ENCODE measurements around the gene CLDN20. TPM values are rescaled to one million over a fixed set of nuclear protein-coding genes. Genes with fewer than 3 reads are reported as not detected.
"Not testable (repeated sequence)": the region's sequence is repeated elsewhere in the genome, so short reads cannot be mapped to it uniquely, and the experiment has no call there.

CLDN20 gene
- total RNA-seq, 2 experiments from 2014 or later: not detected

DNA sequence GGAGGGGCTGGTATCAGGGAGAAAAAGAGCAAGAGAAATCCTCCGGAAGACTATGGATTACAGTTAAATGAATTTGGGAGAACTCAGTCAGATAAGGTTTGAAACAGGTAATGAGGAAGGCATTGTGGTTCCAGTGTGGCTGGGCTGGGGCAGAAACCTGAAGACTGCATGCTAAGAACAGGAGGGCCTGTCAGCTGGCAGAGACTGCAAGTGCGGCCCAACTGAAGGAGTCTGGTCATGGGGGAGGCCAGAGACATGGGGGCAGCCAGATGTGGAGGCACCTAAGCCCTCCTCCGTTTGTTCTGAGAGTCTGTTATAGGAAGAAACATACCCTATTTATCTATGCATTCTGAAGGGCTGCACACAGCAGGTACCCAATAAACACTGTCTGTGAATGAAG, 33.9 kb downstream of the CLDN20 start:
- H3K4me1 Mint-ChIP-seq (ENCODE audit: low read depth): peaks cover 4% of the 10 kb centered on the region
- DNase-seq (no peak), ATAC-seq (no peak)
- POLR2A ChIA-PET: no interaction called here
- peaks cover 45% of the 10 kb centered on the region for H3K36me3 Mint-ChIP-seq (ENCODE audit: low read depth)
- no peak overlapping the region for H3K27ac Mint-ChIP-seq
- no peak overlapping the region for H3K4me3 Mint-ChIP-seq
- no peaks in the 10 kb centered on the region for H3K9me3 Mint-ChIP-seq (ENCODE audit: insufficient read depth)
- CTCF ChIA-PET: no interaction called here
- H3K27me3 Mint-ChIP-seq (ENCODE audit: low read depth): no peaks in the 10 kb centered on the region

DNA sequence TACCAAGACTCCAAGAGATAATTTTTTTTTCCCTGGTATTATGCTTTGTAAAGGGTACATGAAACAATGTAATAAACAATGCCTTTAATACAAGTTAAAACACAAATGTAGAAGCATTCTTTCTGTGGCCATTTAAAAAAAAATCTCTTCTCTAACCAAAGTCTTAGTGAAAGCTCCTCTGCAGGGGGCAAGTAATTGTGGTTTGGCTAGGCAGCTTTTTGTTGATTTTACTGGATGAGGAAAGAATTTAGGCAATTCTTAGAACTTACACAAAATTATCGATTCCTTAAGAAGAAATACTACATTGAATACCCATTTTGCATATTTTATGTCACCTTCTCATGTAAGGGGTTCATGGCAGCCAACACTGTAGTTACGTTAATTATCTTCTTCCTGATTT, 38.1 kb downstream of the CLDN20 start:
- POLR2A ChIA-PET: no interaction called here

DNA sequence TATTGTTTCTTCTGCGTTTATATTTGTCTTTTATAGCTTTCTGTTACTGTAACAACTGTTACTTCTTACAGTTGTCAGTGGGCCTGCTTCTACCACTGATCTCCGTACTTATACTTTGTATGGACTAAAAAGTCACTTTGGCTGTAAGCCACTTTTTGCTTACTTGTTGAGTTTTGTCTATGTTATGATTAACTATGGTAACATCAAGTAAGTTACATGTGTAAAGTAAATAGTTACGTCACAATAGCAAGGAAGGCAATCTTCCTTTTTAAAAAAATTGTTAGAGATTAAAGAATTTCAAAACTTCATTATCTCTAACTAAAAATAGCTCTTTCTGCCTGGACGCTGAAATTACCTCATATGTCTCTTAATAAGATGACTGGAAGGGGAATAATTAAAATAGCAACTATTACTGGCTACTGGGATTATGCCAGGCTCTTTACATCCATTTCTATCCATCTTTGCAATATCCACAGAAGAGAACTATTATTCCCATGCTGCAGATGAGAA, 39.6 kb downstream of the CLDN20 start:
- Mint-ChIP-seq H3K9me3 (ENCODE audit: insufficient read depth) (no peaks in the 10 kb centered on the region), H3K27me3 (ENCODE audit: low read depth) (no peaks in the 10 kb centered on the region), H3K36me3 (ENCODE audit: low read depth) (peaks cover 47% of the 10 kb centered on the region), H3K4me1 (ENCODE audit: low read depth) (no peaks in the 10 kb centered on the region), H3K27ac (no peak overlapping the region), H3K4me3 (no peak overlapping the region)
- DNase-seq: no peak
- POLR2A ChIA-PET: interaction anchor here (0.8 kb wide), 1 partner anchor 10 kb away, joined by 3 read pairs; no protein-coding TSS in a partner anchor
- CTCF ChIA-PET: interaction anchor here (0.8 to 1.5 kb wide), 3 partner anchors 12 to 126 kb away, joined by 3 to 4 read pairs (median 4); no protein-coding TSS in a partner anchor
- no peak for ATAC-seq

More for the DNA sequence above, 38.1 kb downstream of the CLDN20 start:
- DNase-seq (no peak), ATAC-seq (no peak)
- H3K27me3 Mint-ChIP-seq (ENCODE audit: low read depth): no peaks in the 10 kb centered on the region
- H3K36me3 Mint-ChIP-seq (ENCODE audit: low read depth): peaks cover 44% of the 10 kb centered on the region
- peaks cover 4% of the 10 kb centered on the region for H3K4me1 Mint-ChIP-seq (ENCODE audit: low read depth)
- no peaks in the 10 kb centered on the region for H3K9me3 Mint-ChIP-seq (ENCODE audit: insufficient read depth)
- CTCF ChIA-PET: interaction anchor here (1.0 kb wide), 1 partner anchor 123 kb away, joined by 3 read pairs; no protein-coding TSS in a partner anchor
- no peak overlapping the region for H3K27ac Mint-ChIP-seq
- no peak overlapping the region for H3K4me3 Mint-ChIP-seq

DNA sequence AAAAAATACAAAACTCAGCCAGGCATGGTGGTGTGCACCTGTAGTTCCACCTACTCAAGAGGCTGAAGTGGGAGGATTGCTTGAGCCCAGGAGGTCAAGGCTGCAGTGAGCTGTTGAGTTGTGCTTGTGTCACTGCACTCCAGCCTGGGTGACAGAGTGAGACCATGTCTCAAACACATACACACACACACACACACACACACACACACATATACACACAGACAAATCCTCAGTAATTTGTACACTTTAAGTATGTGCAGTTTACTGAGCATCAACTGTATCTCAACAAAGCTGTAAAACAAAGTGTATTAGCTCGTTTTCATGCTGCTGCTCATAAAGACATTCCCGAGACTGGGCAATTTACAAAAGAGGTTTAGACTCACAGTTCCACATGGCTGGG, 43.1 kb downstream of the CLDN20 start:
- H3K4me3 Mint-ChIP-seq: no peak overlapping the region
- POLR2A ChIA-PET: no interaction called here
- CTCF ChIA-PET: interaction anchor here (0.9 to 1.4 kb wide), 4 partner anchors 9 to 439 kb away, joined by 3 to 5 read pairs (median 4); no protein-coding TSS in a partner anchor
- no peak overlapping the region for H3K27ac Mint-ChIP-seq
- DNase-seq (peak; percentile 28), ATAC-seq (peak; percentile 68)
- no peaks in the 10 kb centered on the region for H3K9me3 Mint-ChIP-seq (ENCODE audit: insufficient read depth)
- H3K4me1 Mint-ChIP-seq (ENCODE audit: low read depth): peaks cover 11% of the 10 kb centered on the region
- no peaks in the 10 kb centered on the region for H3K27me3 Mint-ChIP-seq (ENCODE audit: low read depth)
- peaks cover 57% of the 10 kb centered on the region for H3K36me3 Mint-ChIP-seq (ENCODE audit: low read depth)

DNA sequence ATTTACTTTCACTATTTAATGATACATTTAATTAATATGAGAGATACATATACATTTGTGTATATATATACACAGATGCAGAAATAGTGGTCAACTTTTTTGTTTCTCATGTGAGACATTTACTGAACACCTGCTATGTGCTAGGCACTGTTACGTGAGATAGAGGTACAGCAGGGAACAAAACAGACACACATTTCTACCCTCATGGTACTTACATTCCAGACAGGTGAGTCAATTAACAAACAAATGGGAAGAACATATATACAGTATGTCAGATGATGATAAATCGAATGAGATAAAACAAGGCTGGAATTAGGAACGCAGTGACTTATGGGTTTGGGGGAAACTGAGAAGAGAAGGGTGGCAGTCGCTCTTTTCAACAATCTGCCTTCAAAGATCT, 45.3 kb downstream of the CLDN20 start:
- CTCF ChIA-PET: no interaction called here
- Mint-ChIP-seq H3K27ac (no peak overlapping the region), H3K4me3 (no peak overlapping the region), H3K27me3 (ENCODE audit: low read depth) (no peaks in the 10 kb centered on the region), H3K36me3 (ENCODE audit: low read depth) (peaks cover 58% of the 10 kb centered on the region), H3K9me3 (ENCODE audit: insufficient read depth) (no peaks in the 10 kb centered on the region), H3K4me1 (ENCODE audit: low read depth) (peaks cover 26% of the 10 kb centered on the region)
- ATAC-seq (no peak), DNase-seq (no peak)
- POLR2A ChIA-PET: no interaction called here

DNA sequence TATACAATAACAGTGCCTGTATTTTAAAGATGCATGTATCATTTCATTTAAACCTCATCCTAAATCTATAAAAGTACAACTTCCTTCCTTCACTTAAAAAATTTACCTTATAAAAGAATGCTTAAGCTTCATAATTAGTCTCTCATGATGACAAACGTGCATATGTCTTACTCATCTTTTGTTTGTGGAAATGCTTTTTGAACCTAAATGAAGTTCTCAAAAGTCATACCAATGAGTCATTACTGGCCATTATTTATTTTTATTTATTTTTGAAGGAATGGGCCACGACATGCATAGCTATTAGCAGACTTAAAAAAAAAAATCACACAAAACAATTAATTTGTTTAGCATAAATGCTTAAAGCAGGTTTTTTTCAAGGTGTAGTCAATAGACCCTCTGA, 46.8 kb downstream of the CLDN20 start:
- ChIA-PET CTCF (no interaction called here), POLR2A (no interaction called here)
- H3K9me3 Mint-ChIP-seq (ENCODE audit: insufficient read depth): no peaks in the 10 kb centered on the region
- no peak for ATAC-seq
- DNase-seq: no peak
- H3K4me1 Mint-ChIP-seq (ENCODE audit: low read depth): peaks cover 35% of the 10 kb centered on the region
- no peaks in the 10 kb centered on the region for H3K27me3 Mint-ChIP-seq (ENCODE audit: low read depth)
- no peak overlapping the region for H3K27ac Mint-ChIP-seq
- H3K36me3 Mint-ChIP-seq (ENCODE audit: low read depth): peaks cover 51% of the 10 kb centered on the region
- H3K4me3 Mint-ChIP-seq: no peak overlapping the region

DNA sequence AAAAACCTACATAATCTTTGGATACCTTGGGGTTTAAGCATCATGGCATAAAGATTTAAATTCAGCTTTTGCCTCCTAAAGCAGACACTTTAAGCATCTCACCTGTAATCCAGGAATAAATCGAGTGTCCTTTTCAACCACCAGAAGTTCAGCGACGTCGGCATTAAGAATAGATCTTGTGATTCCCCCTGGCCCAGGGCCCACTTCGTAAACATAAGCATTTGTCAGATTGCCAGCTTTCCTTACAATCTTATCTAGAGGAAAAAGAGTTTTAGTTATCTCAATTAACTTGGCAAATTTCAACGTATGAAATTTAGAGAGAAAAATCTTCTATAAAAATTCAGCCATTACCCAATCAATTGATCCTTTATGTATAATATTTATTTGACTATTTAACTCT, 47.3 kb downstream of the CLDN20 start:
- Mint-ChIP-seq H3K27me3 (ENCODE audit: low read depth) (no peaks in the 10 kb centered on the region), H3K4me1 (ENCODE audit: low read depth) (peaks cover 35% of the 10 kb centered on the region), H3K4me3 (no peak overlapping the region), H3K9me3 (ENCODE audit: insufficient read depth) (no peaks in the 10 kb centered on the region), H3K36me3 (ENCODE audit: low read depth) (peaks cover 50% of the 10 kb centered on the region), H3K27ac (no peak overlapping the region)
- DNase-seq (no peak), ATAC-seq (no peak)
- ChIA-PET POLR2A (no interaction called here), CTCF (no interaction called here)

DNA sequence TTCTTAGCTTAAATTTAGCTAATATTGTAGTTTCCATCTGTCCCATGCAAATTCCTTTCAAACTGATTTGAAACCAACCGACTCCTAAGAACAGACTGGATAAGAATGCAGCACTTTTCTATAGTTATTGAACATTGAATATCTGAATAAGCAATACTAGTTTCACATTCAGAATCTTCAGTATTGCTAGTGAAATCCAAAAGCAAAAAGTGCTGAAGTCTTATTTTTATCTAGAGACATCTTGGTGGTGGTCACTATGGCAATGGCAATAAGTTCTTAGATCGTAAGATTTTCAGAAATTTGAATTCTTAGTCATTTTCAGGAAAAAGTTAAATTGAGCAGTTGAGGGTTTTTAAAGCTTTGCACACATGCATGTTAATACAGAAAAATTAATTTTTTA, 47.8 kb downstream of the CLDN20 start:
- Mint-ChIP-seq H3K27me3 (ENCODE audit: low read depth) (no peaks in the 10 kb centered on the region), H3K27ac (no peak overlapping the region), H3K4me3 (no peak overlapping the region), H3K4me1 (ENCODE audit: low read depth) (peaks cover 36% of the 10 kb centered on the region), H3K36me3 (ENCODE audit: low read depth) (peaks cover 45% of the 10 kb centered on the region), H3K9me3 (ENCODE audit: insufficient read depth) (no peaks in the 10 kb centered on the region)
- ChIA-PET CTCF (no interaction called here), POLR2A (no interaction called here)
- DNase-seq (no peak), ATAC-seq (no peak)

DNA sequence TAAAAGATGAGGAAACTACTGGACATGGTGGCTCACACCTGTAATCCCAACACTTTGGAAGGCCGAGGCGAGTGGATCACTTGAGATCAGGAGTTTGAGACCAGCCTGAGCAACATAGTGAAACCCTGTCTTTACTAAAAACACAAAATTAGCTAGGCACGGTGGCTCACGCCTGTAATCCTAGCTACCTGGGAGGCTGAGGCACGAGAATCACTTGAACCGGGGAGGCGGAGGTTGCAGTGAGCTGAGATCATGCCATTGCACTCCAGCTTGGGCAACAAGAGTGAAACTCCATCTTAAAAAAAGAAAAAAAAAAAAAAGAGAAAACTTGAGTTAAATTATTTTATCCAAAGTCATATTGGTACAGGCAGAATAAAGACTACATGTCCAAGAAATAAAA, 49.1 kb downstream of the CLDN20 start:
- not testable (repeated sequence) for ATAC-seq; DNase-seq; H3K9me3 Mint-ChIP-seq (ENCODE audit: insufficient read depth); H3K27me3 Mint-ChIP-seq (ENCODE audit: low read depth)
- ChIA-PET CTCF (interaction anchor here (1.6 to 2.2 kb wide), 2 partner anchors 136 to 385 kb away, joined by 5 to 7 read pairs; no protein-coding TSS in a partner anchor), POLR2A (interaction anchor here (0.8 to 1.3 kb wide), 3 partner anchors 10 to 382 kb away, joined by 3 to 4 read pairs (median 3); no protein-coding TSS in a partner anchor)
- peaks cover 36% of the 10 kb centered on the region for H3K4me1 Mint-ChIP-seq (ENCODE audit: low read depth)
- peak overlapping the region; percentile 97 for H3K27ac Mint-ChIP-seq
- H3K4me3 Mint-ChIP-seq: peak overlapping the region; percentile 98
- peaks cover 37% of the 10 kb centered on the region for H3K36me3 Mint-ChIP-seq (ENCODE audit: low read depth)

DNA sequence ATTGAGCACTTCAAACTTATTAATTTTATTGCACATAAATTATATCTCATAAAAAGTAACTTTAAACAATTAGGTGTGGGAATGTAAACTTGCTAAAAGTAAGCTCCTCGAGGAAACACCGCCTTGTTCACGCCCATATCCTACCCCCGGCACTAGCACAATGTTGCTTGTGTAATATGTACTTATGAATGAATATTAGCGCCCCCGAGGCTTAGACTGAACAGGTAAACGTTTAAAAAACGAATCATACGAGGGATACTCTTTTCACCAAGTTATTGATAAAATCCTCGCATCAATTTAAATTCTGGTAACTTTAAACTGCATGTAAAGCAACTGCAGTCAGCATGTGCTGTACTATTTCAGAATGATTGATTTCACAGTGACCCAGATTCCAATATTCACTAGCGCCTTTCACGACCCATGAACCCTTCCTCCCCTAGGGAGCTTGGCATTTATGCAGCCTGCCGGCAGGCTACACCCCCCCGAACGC, 49.8 kb downstream of the CLDN20 start:
- CTCF ChIA-PET: interaction anchor here (1.6 to 2.2 kb wide), 3 partner anchors 136 to 386 kb away, joined by 4 to 7 read pairs (median 5); no protein-coding TSS in a partner anchor
- POLR2A ChIA-PET: interaction anchor here (0.6 to 1.3 kb wide), 4 partner anchors 9 to 382 kb away, joined by 3 to 4 read pairs (median 3); no protein-coding TSS in a partner anchor
- Mint-ChIP-seq H3K27ac (peak overlapping the region; percentile 97), H3K9me3 (ENCODE audit: insufficient read depth) (no peaks in the 10 kb centered on the region), H3K36me3 (ENCODE audit: low read depth) (peaks cover 32% of the 10 kb centered on the region), H3K4me3 (peak overlapping the region; percentile 98), H3K4me1 (ENCODE audit: low read depth) (peaks cover 36% of the 10 kb centered on the region), H3K27me3 (ENCODE audit: low read depth) (peaks cover 1% of the 10 kb centered on the region)
- peak; percentile 28 for ATAC-seq
- DNase-seq: no peak

DNA sequence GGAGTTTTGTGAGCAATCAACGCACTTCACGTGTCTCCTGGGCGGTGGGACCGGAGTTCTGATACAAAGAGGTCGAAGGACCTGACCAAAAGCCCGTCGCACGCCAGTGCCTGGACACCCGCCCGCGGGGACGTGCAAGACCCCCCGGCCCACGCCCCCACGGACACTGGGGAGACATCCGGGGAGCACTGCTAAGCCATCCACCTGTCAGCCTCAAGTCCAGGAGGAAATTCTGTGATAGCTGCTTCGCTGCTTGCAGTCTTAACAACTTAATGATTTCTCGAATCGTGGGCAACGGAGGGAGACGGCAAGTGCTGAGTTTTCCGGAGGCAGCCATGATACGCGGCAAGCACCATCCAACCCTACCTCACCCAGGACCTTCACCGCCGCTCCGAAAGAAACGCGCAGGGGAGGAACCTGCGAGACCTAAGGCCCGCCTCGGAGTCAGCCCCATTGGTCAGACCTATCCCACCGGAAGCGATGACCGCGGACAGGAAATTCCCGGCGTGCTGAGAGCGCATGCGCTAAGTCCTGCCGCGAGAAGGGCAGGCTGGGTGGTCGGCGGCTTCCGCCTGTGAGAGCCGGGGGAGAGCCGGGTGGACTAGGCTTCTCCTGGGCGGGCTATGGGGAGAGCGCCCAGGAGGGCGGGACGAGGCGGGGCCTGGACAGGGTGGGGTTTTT, 50.4 kb downstream of the CLDN20 start, which contains the start of gene TFB1M:
TSS of gene TFB1M (minus strand) at position 393 of the 681 bp plus-strand sequence. CDS start at position 337, 56 bp downstream.
- peak; percentile 97 for ATAC-seq
- peaks cover 35% of the 10 kb centered on the region for H3K4me1 Mint-ChIP-seq (ENCODE audit: low read depth)

More for the DNA sequence above, 50.4 kb downstream of the CLDN20 start, which contains the start of gene TFB1M:
- ChIA-PET CTCF (interaction anchor here (1.5 to 5.4 kb wide), 11 partner anchors 8 to 639 kb away, joined by 4 to 40 read pairs (median 6); no protein-coding TSS in a partner anchor), POLR2A (interaction anchor here (0.6 to 1.5 kb wide), 5 partner anchors 10 to 1707 kb away, joined by 3 to 5 read pairs (median 4); no protein-coding TSS in a partner anchor)
- H3K36me3 Mint-ChIP-seq (ENCODE audit: low read depth): peaks cover 30% of the 10 kb centered on the region
- H3K9me3 Mint-ChIP-seq (ENCODE audit: insufficient read depth): no peaks in the 10 kb centered on the region
- H3K4me3 Mint-ChIP-seq: peak within 1 kb of the TSS; percentile 98
- peaks cover 5% of the 10 kb centered on the region for H3K27me3 Mint-ChIP-seq (ENCODE audit: low read depth)
- DNase-seq: peak; percentile 99
- H3K27ac Mint-ChIP-seq: peak within 1 kb of the TSS; percentile 97
